ENCODE data around the gene TMSB15B. TPM values are rescaled to one million over a fixed set of nuclear protein-coding genes. Genes with fewer than 3 reads are reported as not detected.
"Not testable (repeated sequence)": the region's sequence is repeated elsewhere in the genome, so short reads cannot be mapped to it uniquely, and the experiment has no call there.

TMSB15B gene
- polyA plus RNA-seq, 1 experiment, result 4.7 TPM

DNA sequence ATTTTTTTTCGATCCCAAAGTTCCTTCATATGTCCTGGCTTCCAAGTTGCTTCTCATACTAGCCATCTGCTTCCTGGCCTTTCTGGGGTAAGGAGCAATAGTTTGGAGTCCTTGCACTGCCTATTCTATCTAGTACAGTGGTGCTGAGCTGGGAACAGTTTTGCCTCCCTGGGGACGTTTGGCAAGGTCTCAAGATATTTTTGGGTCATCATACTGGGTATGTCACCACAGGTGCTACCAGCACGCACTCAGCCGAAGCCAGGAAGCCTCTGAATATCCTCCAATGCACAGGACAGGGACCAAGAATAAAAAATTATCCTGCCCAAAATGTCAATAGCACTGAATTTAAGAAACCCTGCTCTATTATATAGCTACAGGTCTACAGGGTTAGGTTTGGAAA lies 35.4 kb upstream of the TMSB15B start:
- ChIA-PET CTCF (no interaction called here), POLR2A (no interaction called here)
- no peak for DNase-seq (ENCODE audit: low read depth)
- Histone ChIP-seq H3K27me3 (ENCODE audit: control insufficient read depth, insufficient read depth, low read length) (no peaks in the 10 kb centered on the region), H3K4me3 (ENCODE audit: low read depth, low read length) (no peak overlapping the region), H3K36me3 (ENCODE audit: control insufficient read depth, insufficient read depth, low read length) (no peaks in the 10 kb centered on the region)
- TF ChIP-seq, protein P1, sequence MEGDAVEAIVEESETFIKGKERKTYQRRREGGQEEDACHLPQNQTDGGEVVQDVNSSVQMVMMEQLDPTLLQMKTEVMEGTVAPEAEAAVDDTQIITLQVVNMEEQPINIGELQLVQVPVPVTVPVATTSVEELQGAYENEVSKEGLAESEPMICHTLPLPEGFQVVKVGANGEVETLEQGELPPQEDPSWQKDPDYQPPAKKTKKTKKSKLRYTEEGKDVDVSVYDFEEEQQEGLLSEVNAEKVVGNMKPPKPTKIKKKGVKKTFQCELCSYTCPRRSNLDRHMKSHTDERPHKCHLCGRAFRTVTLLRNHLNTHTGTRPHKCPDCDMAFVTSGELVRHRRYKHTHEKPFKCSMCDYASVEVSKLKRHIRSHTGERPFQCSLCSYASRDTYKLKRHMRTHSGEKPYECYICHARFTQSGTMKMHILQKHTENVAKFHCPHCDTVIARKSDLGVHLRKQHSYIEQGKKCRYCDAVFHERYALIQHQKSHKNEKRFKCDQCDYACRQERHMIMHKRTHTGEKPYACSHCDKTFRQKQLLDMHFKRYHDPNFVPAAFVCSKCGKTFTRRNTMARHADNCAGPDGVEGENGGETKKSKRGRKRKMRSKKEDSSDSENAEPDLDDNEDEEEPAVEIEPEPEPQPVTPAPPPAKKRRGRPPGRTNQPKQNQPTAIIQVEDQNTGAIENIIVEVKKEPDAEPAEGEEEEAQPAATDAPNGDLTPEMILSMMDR (IDR thresholded peaks at IDR 0.05; ENCODE audit: insufficient read depth, low read depth, low read length), result no peak

DNA sequence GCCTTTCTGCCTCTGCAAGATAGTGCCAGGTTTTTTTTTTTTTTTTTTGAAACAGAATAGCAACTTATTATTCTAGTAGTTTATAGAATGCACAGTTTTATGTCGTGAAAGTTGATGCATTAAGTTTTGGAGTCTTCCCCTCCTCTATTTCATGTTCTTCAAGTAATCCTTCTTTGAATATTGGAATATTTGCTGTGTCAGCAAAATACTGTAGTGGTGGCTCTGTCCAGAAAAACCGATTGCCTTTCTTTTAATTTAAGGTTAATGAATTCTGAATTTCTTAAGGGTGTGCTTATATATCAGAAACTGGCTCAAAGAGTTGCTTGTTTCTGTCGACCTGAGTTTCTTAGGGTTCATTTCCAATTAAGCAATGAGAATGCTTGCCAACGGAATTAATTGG lies 34.8 kb upstream of the TMSB15B start:
- no peak overlapping the region for H3K4me3 ChIP-seq (ENCODE audit: low read depth, low read length)
- CTCF ChIA-PET, result no interaction called here
- no peaks in the 10 kb centered on the region for H3K27me3 ChIP-seq (ENCODE audit: control insufficient read depth, insufficient read depth, low read length)
- POLR2A ChIA-PET, result no interaction called here
- TF ChIP-seq, protein P1 (IDR thresholded peaks at IDR 0.05; ENCODE audit: insufficient read depth, low read depth, low read length), result no peak
- no peaks in the 10 kb centered on the region for H3K36me3 ChIP-seq (ENCODE audit: control insufficient read depth, insufficient read depth, low read length)
- no peak for DNase-seq (ENCODE audit: low read depth)

DNA sequence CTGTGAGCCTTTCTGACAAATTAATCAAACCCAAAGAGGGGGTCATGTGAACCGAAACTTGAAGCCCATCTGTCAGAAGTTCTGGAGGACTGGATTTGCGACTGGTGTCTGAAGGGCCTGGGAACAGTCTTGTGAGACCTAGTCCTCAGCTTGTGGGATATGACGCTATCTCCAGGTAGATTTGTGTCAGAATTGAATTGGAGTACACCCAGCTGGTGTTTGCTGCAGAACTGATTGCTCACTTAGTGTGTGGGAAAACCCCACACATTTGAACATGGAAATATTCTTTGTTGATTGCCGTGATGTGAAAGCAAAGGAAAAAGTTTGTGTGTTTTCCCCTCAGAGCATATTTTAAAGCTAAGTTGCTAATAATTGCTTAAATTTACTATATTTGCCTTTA lies 30.3 kb upstream of the TMSB15B start:
- no peaks in the 10 kb centered on the region for H3K27me3 ChIP-seq (ENCODE audit: control insufficient read depth, insufficient read depth, low read length)
- ChIA-PET CTCF (no interaction called here), POLR2A (no interaction called here)
- H3K4me3 ChIP-seq (ENCODE audit: low read depth, low read length), result no peak overlapping the region
- TF ChIP-seq, protein P1 (IDR thresholded peaks at IDR 0.05; ENCODE audit: insufficient read depth, low read depth, low read length), result no peak
- no peaks in the 10 kb centered on the region for H3K36me3 ChIP-seq (ENCODE audit: control insufficient read depth, insufficient read depth, low read length)
- DNase-seq (ENCODE audit: low read depth), result no peak

DNA sequence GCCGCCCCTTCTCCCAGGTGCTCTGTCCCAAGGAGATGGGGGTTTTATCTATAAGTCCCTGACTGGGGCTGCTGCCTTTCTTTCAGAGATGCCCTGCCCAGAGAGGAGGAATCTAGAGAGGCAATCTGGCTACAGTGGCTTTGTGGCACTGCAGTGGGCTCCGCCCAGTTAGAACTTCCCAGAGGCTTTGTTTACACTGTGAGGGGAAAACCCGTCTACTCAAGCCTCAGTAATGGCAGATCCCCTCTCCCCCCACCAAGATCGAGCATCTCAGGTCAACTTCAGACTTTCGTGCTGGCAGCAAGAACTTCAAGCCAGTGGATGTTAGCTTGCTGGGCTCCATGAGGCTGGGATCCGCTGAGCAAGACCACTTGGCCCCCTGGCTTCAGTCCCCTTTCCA lies 22.2 kb upstream of the TMSB15B start:
- CTCF ChIA-PET, result interaction anchor here (1.3 to 2.0 kb wide), 2 partner anchors 22 to 95 kb away, joined by 4 to 15 read pairs; no protein-coding TSS in a partner anchor

DNA sequence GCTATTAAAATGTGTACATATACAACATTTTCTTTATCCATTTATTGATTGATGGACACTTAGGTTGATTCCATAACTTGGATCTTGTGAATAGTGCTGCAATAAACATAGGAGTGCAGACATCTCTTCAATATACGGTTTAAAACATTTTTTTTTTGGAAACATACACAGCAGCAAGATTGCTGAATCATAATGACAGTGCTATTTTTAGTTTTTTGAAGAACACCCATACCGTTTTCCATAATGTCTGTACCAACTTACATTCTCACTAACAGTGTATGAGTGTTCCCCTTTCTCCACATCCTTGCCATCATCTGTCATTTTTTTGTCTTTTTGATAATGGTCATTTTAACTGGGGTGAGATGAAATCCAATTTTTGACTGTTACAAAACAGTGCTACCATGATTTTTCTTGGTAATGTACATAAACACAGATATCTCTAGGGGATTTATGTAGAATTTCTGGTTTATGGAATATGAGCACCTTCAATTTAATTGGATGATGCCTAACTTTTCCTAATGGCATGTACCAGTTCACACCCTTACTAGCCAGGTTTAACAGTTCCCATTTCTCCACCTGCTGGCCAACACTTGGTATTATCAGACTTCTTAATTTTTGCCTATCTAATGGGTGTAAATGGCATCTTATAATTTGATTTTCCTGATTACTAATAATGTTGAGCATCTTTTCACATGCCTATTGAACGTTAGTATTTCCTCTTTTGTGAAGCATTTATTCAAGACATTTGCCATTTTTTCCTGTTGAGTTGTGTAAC lies 21.0 kb upstream of the TMSB15B start:
- no peaks in the 10 kb centered on the region for H3K27me3 ChIP-seq (ENCODE audit: control insufficient read depth, insufficient read depth, low read length)
- POLR2A ChIA-PET, result no interaction called here
- H3K36me3 ChIP-seq (ENCODE audit: control insufficient read depth, insufficient read depth, low read length), result no peaks in the 10 kb centered on the region
- TF ChIP-seq, protein P1 (IDR thresholded peaks at IDR 0.05; ENCODE audit: insufficient read depth, low read depth, low read length), result peak; percentile 37; the same call in 1 of the 2 replicates
- DNase-seq (ENCODE audit: low read depth), result no peak
- CTCF ChIA-PET, result interaction anchor here (0.6 to 2.0 kb wide), 4 partner anchors 23 to 1041 kb away, joined by 3 to 15 read pairs (median 4); no protein-coding TSS in a partner anchor
- H3K4me3 ChIP-seq (ENCODE audit: low read depth, low read length), result no peak overlapping the region

More for the DNA sequence above, 22.2 kb upstream of the TMSB15B start:
- H3K27me3 ChIP-seq (ENCODE audit: control insufficient read depth, insufficient read depth, low read length); POLR2A ChIA-PET; H3K36me3 ChIP-seq (ENCODE audit: control insufficient read depth, insufficient read depth, low read length); H3K4me3 ChIP-seq (ENCODE audit: low read depth, low read length); DNase-seq (ENCODE audit: low read depth): not testable (repeated sequence)
